HL-60 (cell line): ENCODE data around the gene AGAP1.

Experiments used
- DNase-seq, 2 experiments: peaks; one replicate each; pipeline ENCODE4 v3.0.0-alpha.2; 2010 to 2020; ENCODE audit warnings: low read depth in 1 of 2, low spot score in 1 of 2
- H3K27ac ChIP-seq: fragments of 250-450 bp; sonication (Bioruptor Pico); replicated peaks from 2 replicates; pipeline ENCODE4 v1.5.1; 2020; ENCODE audit warnings: mild to moderate bottlenecking, moderate library complexity
- H3K27me3 ChIP-seq: fragments of 250-450 bp; sonication (Bioruptor Pico); 2 replicates; pipeline ENCODE4 v1.5.1; 2021; ENCODE audit warnings: mild to moderate bottlenecking, moderate library complexity; ENCODE audit not compliant: insufficient read depth, poor library complexity, severe bottlenecking
- H3K4me3 ChIP-seq: replicated peaks from 2 replicates; pipeline ENCODE4 v1.5.1; 2011; ENCODE audit warnings: mild to moderate bottlenecking, control low read depth, low read length; ENCODE audit not compliant: insufficient read depth
- GABPA ChIP-seq: IDR thresholded peaks from 2 replicates; pipeline ENCODE4 v1.6.1; 2012; ENCODE audit warnings: low read depth
- POLR2AphosphoS5 ChIP-seq: IDR thresholded peaks from 2 replicates; pipeline ENCODE4 v1.6.1; 2012; ENCODE audit warnings: low read depth
- SPI1 ChIP-seq: IDR thresholded peaks from 2 replicates; pipeline ENCODE4 v1.6.1; 2012; ENCODE audit warnings: low read depth, mild to moderate bottlenecking, borderline replicate concordance
- TF ChIP-seq, protein P1 (sequence below): IDR thresholded peaks from 2 replicates; pipeline ENCODE4 v1.6.1; 2012; ENCODE audit warnings: low read depth; ENCODE audit not compliant: insufficient replicate concordance
- TF ChIP-seq, protein P2 (sequence below): IDR thresholded peaks from one replicate; pipeline ENCODE4 v1.5.1; 2011; ENCODE audit warnings: low read length, control low read depth, inconsistent platforms; ENCODE audit not compliant: insufficient read depth

The AGAP1 gene

DNA sequence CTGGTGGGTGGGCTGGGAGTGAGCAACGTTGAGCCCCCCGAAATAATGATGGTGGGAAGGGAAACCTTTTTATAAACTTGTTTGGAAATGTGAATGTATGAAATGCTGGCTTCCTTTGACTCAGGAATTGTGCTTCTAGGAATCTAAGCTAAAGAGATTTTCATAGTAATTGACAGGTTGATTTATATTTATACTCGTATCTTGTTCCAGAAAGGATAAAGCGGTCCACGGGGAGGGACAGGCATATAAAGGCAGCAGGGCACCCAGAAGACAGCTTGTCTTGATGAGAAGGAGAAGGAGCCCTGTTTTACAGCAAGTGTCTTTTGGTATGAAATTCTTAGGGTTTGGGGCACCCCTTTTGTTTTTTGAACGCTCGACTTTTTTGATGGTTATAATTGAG lies 157.8 kb downstream of the AGAP1 start:
- Histone ChIP-seq H3K27me3 (no peaks in the 10 kb centered on the region), H3K4me3 (no peak overlapping the region), H3K27ac (no peak overlapping the region)
- DNase-seq, result no peak
- TF ChIP-seq SPI1 (no peak), GABPA (no peak), POLR2AphosphoS5 (no peak)
- TF ChIP-seq, protein P1, sequence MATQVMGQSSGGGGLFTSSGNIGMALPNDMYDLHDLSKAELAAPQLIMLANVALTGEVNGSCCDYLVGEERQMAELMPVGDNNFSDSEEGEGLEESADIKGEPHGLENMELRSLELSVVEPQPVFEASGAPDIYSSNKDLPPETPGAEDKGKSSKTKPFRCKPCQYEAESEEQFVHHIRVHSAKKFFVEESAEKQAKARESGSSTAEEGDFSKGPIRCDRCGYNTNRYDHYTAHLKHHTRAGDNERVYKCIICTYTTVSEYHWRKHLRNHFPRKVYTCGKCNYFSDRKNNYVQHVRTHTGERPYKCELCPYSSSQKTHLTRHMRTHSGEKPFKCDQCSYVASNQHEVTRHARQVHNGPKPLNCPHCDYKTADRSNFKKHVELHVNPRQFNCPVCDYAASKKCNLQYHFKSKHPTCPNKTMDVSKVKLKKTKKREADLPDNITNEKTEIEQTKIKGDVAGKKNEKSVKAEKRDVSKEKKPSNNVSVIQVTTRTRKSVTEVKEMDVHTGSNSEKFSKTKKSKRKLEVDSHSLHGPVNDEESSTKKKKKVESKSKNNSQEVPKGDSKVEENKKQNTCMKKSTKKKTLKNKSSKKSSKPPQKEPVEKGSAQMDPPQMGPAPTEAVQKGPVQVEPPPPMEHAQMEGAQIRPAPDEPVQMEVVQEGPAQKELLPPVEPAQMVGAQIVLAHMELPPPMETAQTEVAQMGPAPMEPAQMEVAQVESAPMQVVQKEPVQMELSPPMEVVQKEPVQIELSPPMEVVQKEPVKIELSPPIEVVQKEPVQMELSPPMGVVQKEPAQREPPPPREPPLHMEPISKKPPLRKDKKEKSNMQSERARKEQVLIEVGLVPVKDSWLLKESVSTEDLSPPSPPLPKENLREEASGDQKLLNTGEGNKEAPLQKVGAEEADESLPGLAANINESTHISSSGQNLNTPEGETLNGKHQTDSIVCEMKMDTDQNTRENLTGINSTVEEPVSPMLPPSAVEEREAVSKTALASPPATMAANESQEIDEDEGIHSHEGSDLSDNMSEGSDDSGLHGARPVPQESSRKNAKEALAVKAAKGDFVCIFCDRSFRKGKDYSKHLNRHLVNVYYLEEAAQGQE, result no peak
- TF ChIP-seq, protein P2, sequence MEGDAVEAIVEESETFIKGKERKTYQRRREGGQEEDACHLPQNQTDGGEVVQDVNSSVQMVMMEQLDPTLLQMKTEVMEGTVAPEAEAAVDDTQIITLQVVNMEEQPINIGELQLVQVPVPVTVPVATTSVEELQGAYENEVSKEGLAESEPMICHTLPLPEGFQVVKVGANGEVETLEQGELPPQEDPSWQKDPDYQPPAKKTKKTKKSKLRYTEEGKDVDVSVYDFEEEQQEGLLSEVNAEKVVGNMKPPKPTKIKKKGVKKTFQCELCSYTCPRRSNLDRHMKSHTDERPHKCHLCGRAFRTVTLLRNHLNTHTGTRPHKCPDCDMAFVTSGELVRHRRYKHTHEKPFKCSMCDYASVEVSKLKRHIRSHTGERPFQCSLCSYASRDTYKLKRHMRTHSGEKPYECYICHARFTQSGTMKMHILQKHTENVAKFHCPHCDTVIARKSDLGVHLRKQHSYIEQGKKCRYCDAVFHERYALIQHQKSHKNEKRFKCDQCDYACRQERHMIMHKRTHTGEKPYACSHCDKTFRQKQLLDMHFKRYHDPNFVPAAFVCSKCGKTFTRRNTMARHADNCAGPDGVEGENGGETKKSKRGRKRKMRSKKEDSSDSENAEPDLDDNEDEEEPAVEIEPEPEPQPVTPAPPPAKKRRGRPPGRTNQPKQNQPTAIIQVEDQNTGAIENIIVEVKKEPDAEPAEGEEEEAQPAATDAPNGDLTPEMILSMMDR, result no peak

DNA sequence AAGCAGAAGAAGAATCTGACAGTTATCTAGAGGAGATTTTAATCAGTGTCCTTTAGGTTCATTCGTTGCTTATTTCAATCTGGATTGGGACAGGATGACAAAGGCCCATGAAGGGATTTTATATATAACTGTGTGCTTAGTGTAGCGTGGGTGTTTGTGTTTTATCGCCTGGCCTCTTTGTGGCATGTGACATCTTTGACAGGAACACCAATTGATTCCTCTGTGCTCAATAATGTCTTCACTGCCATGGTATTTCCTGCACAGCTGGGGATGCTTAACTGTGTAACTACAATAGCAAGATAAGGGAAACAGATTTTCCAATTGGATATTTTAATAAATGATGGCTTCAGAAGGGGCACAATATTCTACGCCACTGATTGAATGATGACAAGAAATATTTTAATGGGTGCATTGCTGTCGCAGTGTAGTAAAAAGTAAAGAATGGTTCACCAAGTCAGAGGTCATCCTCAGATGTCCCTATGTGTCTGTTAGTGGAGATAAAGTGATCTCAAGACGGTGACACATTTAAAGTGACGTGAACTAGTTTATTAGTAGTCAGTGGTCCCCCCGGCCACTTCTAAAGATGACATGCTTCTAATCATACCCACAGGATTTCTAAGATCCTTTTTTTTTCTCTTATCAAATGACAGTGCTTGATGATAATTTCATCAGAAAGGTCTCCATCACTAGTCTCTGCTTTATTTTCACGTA lies 160.4 kb downstream of the AGAP1 start:
- Histone ChIP-seq H3K27me3 (no peaks in the 10 kb centered on the region), H3K4me3 (no peak overlapping the region), H3K27ac (no peak overlapping the region)
- DNase-seq, result no peak
- TF ChIP-seq SPI1 (no peak), POLR2AphosphoS5 (no peak), GABPA (no peak)
- TF ChIP-seq, protein P2, result no peak
- TF ChIP-seq, protein P1, result no peak

DNA sequence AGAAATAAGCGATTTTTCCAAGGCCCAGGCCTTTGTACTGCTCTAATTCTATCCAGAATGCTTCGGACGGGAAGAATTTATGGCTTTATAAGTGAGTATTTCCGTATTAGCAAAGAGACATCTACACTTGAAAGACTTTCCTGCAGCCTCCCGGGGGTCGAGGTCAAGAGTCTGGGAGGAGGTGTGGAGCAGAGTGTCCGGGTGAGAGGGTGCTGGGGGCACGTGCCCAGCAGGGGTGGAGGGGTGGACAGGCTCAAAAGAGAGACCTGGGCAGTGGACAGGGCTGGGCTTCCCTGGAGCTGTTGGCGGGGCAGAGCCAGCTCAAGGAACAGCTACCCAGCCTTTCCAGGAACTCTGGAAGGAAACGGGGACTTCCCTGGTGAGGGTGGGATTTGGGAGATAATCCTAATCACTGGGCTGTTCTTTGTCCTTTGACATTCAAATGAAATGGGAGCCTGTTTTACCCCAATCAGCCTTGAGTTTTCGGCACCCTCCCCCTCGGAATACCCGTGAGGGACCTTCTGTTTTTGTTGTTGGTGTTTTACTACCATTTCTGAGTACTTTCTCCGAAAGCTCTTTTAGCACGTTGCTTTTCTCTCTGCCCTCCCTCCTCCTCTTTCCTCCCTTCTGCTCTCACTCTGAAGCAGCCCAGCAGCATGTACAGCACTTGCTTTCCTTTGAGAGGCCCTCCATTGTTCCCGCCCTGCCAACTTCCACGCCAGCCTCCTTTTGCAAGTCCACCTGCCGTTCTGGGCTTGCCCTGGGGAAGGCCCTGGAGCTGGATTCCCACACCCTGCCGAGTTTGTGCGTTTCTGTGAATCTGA lies 164.7 kb downstream of the AGAP1 start:
- Histone ChIP-seq H3K27me3 (no peaks in the 10 kb centered on the region), H3K4me3 (no peak overlapping the region), H3K27ac (no peak overlapping the region)
- TF ChIP-seq SPI1 (no peak), GABPA (no peak), POLR2AphosphoS5 (no peak)
- TF ChIP-seq, protein P2, result no peak
- TF ChIP-seq, protein P1, result no peak
- no peak for DNase-seq
